MCF 10A (cell line): ENCODE measurements around the gene DYNC1LI1. TPM values are rescaled to one million over a fixed set of nuclear protein-coding genes. Genes with fewer than 3 reads are reported as not detected.
A peak's percentile ranks its signal among the peaks of the same experiment; 100 is the strongest.

ENCODE experiments used
- BruUV-seq: library from RNA; stranded (reverse); fragments of 400-500 nt; replicated peaks from 2 replicates; lab custom pipeline; 2021; lab: Mats Ljungman, UMichigan
- CTCF ChIA-PET: fragments of 300-600 bp; sonication (Branson Sonifier 250); formaldehyde crosslinking; extraction: SDS; loops from one replicate; lab custom pipeline; 2021; ENCODE audit warnings: antibody characterized with exemption, inconsistent platforms; lab: Yijun Ruan, JAX
- POLR2A ChIA-PET: fragments of 300-600, 350-650 bp; sonication (Branson Sonifier 250); formaldehyde crosslinking; extraction: SDS; loops from one replicate; lab custom pipeline; 2020; ENCODE audit warnings: antibody characterized with exemption, inconsistent platforms; lab: Yijun Ruan, JAX
- DNase-seq: peaks from one replicate; pipeline ENCODE4 v3.0.0-alpha.2; 2018; ENCODE audit not compliant: unreplicated experiment
- H3K27ac Mint-ChIP-seq: one replicate; pipeline ENCODE4 v1.8.0; 2022; ENCODE audit warnings: mild to moderate bottlenecking, low read depth, mixed read lengths; ENCODE audit not compliant: unreplicated experiment
- H3K27me3 Mint-ChIP-seq: one replicate; pipeline ENCODE4 v1.8.0; 2022; ENCODE audit warnings: mixed read lengths; ENCODE audit not compliant: insufficient read depth, unreplicated experiment
- H3K36me3 Mint-ChIP-seq: one replicate; pipeline ENCODE4 v1.8.0; 2022; ENCODE audit warnings: mild to moderate bottlenecking, moderate library complexity, mixed read lengths; ENCODE audit not compliant: insufficient read depth, unreplicated experiment
- H3K4me1 Mint-ChIP-seq: one replicate; pipeline ENCODE4 v1.8.0; 2022; ENCODE audit warnings: mixed read lengths; ENCODE audit not compliant: insufficient read depth, unreplicated experiment
- H3K4me3 Mint-ChIP-seq: one replicate; pipeline ENCODE4 v1.8.0; 2022; ENCODE audit warnings: mild to moderate bottlenecking, moderate library complexity, mixed read lengths; ENCODE audit not compliant: unreplicated experiment
- H3K9me3 Mint-ChIP-seq: one replicate; pipeline ENCODE4 v1.8.0; 2022; ENCODE audit warnings: mixed read lengths; ENCODE audit not compliant: unreplicated experiment
- intact Hi-C: fragments of 100-400 bp; cut with micrococcal nuclease; formaldehyde crosslinking; loops from 2 replicates; pipeline ENCODE4 v1.14.1; 2022
- total RNA-seq: library from RNA; stranded (reverse); gene quantifications from 2 replicates; pipeline ENCODE4 v1.2.3, GENCODE V29; 2022
- TF ChIP-seq, protein P1 (sequence below): fragments of 200-600 bp; IDR thresholded peaks from one replicate; pipeline ENCODE4 v1.8.0; 2022; ENCODE audit warnings: antibody characterized with exemption, mild to moderate bottlenecking; ENCODE audit not compliant: unreplicated experiment

The DYNC1LI1 gene
- total RNA-seq, 1 experiment from 2014 or later, result 47.6 TPM

DNA sequence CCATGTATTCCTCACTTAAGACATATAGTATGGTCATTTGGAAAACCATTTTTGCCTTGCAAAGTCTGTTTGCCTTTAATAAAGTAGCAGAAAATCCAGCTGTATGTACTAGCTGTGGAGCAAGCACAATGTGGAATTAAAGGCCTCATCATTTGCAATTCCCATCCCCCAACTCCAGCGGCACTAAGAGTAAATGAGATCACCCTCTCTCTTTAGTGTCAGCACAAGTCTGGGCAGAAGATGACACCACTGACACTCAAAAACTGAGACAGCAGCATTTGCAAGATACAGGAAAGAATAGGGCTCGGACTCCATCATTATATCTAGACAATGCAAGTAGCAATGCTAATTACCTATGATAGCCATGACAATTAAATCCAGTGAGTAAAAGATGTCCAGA lies 24.7 kb upstream of the DYNC1LI1 start:
- no TSS peak for BruUV-seq
- ChIA-PET POLR2A (interaction anchor here (1.2 kb wide), 1 partner anchor 31 kb away, joined by 3 read pairs; no protein-coding TSS in a partner anchor), CTCF (interaction anchor here (0.6 kb wide), 1 partner anchor 88 kb away, joined by 3 read pairs; no protein-coding TSS in a partner anchor)
- intact Hi-C loops, result no loop called here
- Mint-ChIP-seq H3K4me3 (no peak overlapping the region), H3K27me3 (no peaks in the 10 kb centered on the region), H3K9me3 (no peaks in the 10 kb centered on the region), H3K36me3 (no peaks in the 10 kb centered on the region), H3K27ac (no peak overlapping the region), H3K4me1 (peaks cover 6% of the 10 kb centered on the region)
- DNase-seq, result no peak
- TF ChIP-seq, protein P1, sequence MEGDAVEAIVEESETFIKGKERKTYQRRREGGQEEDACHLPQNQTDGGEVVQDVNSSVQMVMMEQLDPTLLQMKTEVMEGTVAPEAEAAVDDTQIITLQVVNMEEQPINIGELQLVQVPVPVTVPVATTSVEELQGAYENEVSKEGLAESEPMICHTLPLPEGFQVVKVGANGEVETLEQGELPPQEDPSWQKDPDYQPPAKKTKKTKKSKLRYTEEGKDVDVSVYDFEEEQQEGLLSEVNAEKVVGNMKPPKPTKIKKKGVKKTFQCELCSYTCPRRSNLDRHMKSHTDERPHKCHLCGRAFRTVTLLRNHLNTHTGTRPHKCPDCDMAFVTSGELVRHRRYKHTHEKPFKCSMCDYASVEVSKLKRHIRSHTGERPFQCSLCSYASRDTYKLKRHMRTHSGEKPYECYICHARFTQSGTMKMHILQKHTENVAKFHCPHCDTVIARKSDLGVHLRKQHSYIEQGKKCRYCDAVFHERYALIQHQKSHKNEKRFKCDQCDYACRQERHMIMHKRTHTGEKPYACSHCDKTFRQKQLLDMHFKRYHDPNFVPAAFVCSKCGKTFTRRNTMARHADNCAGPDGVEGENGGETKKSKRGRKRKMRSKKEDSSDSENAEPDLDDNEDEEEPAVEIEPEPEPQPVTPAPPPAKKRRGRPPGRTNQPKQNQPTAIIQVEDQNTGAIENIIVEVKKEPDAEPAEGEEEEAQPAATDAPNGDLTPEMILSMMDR, result no peak

GRCh38 chr3:32593903-32594525 lies 23.4 kb upstream of the DYNC1LI1 start:
- Mint-ChIP-seq H3K9me3 (no peaks in the 10 kb centered on the region), H3K36me3 (no peaks in the 10 kb centered on the region), H3K4me3 (no peak overlapping the region), H3K27ac (no peak overlapping the region), H3K27me3 (no peaks in the 10 kb centered on the region), H3K4me1 (peaks cover 6% of the 10 kb centered on the region)
- intact Hi-C loops, result no loop called here
- peak; percentile 84 for DNase-seq
- BruUV-seq, result no TSS peak
- CTCF ChIA-PET, result interaction anchor here (0.6 to 0.9 kb wide), 2 partner anchors 43 to 480 kb away, joined by 3 to 4 read pairs; no protein-coding TSS in a partner anchor
- TF ChIP-seq, protein P1, result no peak
- POLR2A ChIA-PET, result interaction anchor here (0.7 to 1.2 kb wide), 5 partner anchors 9 to 33 kb away, joined by 3 to 4 read pairs (median 3); no protein-coding TSS in a partner anchor

- H3K4me1 Mint-ChIP-seq, result peaks cover 6% of the 10 kb centered on the region
- TF ChIP-seq, protein P1, result no peak
- H3K4me3 Mint-ChIP-seq, result no peak overlapping the region
- H3K27ac Mint-ChIP-seq, result no peak overlapping the region
- H3K9me3 Mint-ChIP-seq, result no peaks in the 10 kb centered on the region
- intact Hi-C loops, result no loop called here
- DNase-seq, result no peak
- BruUV-seq, result no TSS peak
- no peaks in the 10 kb centered on the region for H3K36me3 Mint-ChIP-seq
- H3K27me3 Mint-ChIP-seq, result no peaks in the 10 kb centered on the region
- ChIA-PET POLR2A (no interaction called here), CTCF (no interaction called here)
Observed at GRCh38 chr3:32592696-32593353, 22.2 kb upstream of the DYNC1LI1 start.

GRCh38 chr3:32592011-32592410 lies 21.4 kb upstream of the DYNC1LI1 start:
- H3K27me3 Mint-ChIP-seq, result no peaks in the 10 kb centered on the region
- POLR2A ChIA-PET, result no interaction called here

More at GRCh38 chr3:32592011-32592410, 21.4 kb upstream of the DYNC1LI1 start:
- intact Hi-C loops, result no loop called here
- TF ChIP-seq, protein P1, result no peak
- H3K9me3 Mint-ChIP-seq, result no peaks in the 10 kb centered on the region
- H3K27ac Mint-ChIP-seq, result no peak overlapping the region
- peaks cover 6% of the 10 kb centered on the region for H3K4me1 Mint-ChIP-seq
- DNase-seq, result no peak
- no peak overlapping the region for H3K4me3 Mint-ChIP-seq
- CTCF ChIA-PET, result interaction anchor here (0.6 kb wide), 1 partner anchor 24 kb away, joined by 3 read pairs; no protein-coding TSS in a partner anchor
- no peaks in the 10 kb centered on the region for H3K36me3 Mint-ChIP-seq
- no TSS peak for BruUV-seq
